Aorta (tissue), 5 donors: ENCODE results near the gene RANBP3L. TPM values are rescaled to one million over a fixed set of nuclear protein-coding genes. Genes with fewer than 3 reads are reported as not detected.

Experiments used
- ATAC-seq: fragments of 200-7000 bp; cut with Tn5 transposase; one replicate; pipeline ENCODE4 v1.9.1; 2022; ENCODE audit warnings: moderate library complexity; ENCODE audit not compliant: low FRiP score
- DNase-seq, 2 donors: peaks; one replicate each; pipeline ENCODE4 v3.0.0-alpha.2; 2020
- H3K27ac ChIP-seq, 2 donors: one replicate each; pipeline ENCODE4 v1.5.1; 2013; ENCODE audit warnings: low read length in 2 of 2, mild to moderate bottlenecking in 2 of 2, moderate library complexity in 2 of 2, control low read depth in 1 of 2, inconsistent platforms in 1 of 2, low read depth in 1 of 2
- H3K27me3 ChIP-seq, 2 donors: one replicate each; pipeline ENCODE4 v1.6.1; 2013; ENCODE audit warnings: control low read depth in 1 of 2, low read length in 1 of 2, mild to moderate bottlenecking in 1 of 2, moderate library complexity in 1 of 2; ENCODE audit not compliant: insufficient read depth in 2 of 2, control insufficient read depth in 1 of 2
- H3K36me3 ChIP-seq, 2 donors: one replicate each; pipeline ENCODE4 v1.6.1; 2013; ENCODE audit warnings: control low read depth in 1 of 2, low read length in 1 of 2, mild to moderate bottlenecking in 1 of 2; ENCODE audit not compliant: insufficient read depth in 2 of 2, control insufficient read depth in 1 of 2
- H3K4me1 ChIP-seq, 2 donors: one replicate each; pipeline ENCODE4 v1.6.1; 2013; ENCODE audit warnings: low read length in 2 of 2, control low read depth in 1 of 2, mild to moderate bottlenecking in 1 of 2, moderate library complexity in 1 of 2; ENCODE audit not compliant: insufficient read depth in 2 of 2, control insufficient read depth in 1 of 2
- H3K4me3 ChIP-seq, 2 donors: one replicate each; pipeline ENCODE4 v1.5.1; 2013; ENCODE audit warnings: low read length in 2 of 2, control low read depth in 1 of 2, mild to moderate bottlenecking in 1 of 2
- H3K9me3 ChIP-seq: one replicate; pipeline ENCODE4 v1.6.1; 2013; ENCODE audit warnings: mild to moderate bottlenecking, low read length; ENCODE audit not compliant: control insufficient read depth
- WGBS, 2 donors: extraction: QIAGEN DNeasy Blood & Tissue Kit; methylation state at CpG; one replicate each; pipeline ENCODE4 v1.1.7; 2013; 5-methylcytosine and 5-hydroxymethylcytosine counted together
- intact Hi-C, 2 donors: fragments of 100-400 bp; cut with DNase I; formaldehyde crosslinking; loops; one replicate each; pipeline versions ENCODE4 v1.14.2 to v1.15.0; 2022
- polyA plus RNA-seq, 2 donors: library from polyadenylated mRNA; stranded (reverse); fragments of 200-250 nt; gene quantifications; one replicate each; pipeline ENCODE4 v1.2.3, GENCODE V29; 2013
- total RNA-seq, 2 donors: library from RNA; stranded (reverse); fragmentation: NEBNext Ultra II Directional; extraction: Animal tissue kit (Norgen Biotek cat#: 25700); gene quantifications; one replicate each; pipeline ENCODE4 v1.2.1, GENCODE V29; 2021
- donor health status: healthy with polysubstance abuse.
- donor health status: Bipolar disorder and iron deficiency.
- donor health status: DM: no; HTN: no; CAD: no.
- donor health status: DM: no; HTN: no; CAD: no.
- donor health status: DM: yes; HTN: yes; CAD: no.

RANBP3L gene
- total and polyA plus RNA-seq, 4 donors: 4.5 to 8.1 (median 5.6) TPM

DNA sequence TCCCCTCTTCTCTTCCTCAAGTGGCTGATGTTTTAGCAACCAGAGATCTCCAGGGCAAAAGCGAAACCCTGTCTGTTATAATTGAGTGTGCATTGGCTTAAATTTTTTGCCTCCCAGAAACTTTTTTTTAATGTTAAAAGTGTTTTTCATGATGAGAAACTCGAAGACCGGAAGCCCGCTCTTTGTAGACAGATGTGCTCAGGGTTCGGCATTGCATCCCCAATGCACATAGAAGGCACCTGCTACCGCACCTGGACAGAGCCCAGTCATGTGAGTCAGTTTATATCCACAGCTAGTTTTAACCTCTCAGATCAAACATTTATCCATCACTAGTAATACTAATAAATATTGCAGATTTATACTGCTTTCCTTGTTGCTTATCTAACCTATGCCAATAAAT lies 40.5 kb downstream of the RANBP3L start:
- Histone ChIP-seq H3K27ac (no peak overlapping the region), H3K36me3 (peaks cover 2 to 3% of the 10 kb centered on the region in 2 donors), H3K27me3 (no peaks in the 10 kb centered on the region), H3K4me3 (no peak overlapping the region), H3K4me1 (no peaks in the 10 kb centered on the region), H3K9me3 (no peaks in the 10 kb centered on the region)
- intact Hi-C loops: loop anchor here in 1 of 2 donors (10.0 kb wide), 2 partner anchors 144 to 244 kb away; no protein-coding TSS in a partner anchor
- DNase-seq: no peak
- WGBS, 2 donors: 86% methylated on average over 6 of the region's 6 CpGs
- ATAC-seq: no peak

GRCh38 chr5:36253575-36253974 lies 48.1 kb downstream of the RANBP3L start:
- Histone ChIP-seq H3K9me3 (no peaks in the 10 kb centered on the region), H3K27ac (no peak overlapping the region), H3K4me3 (no peak overlapping the region), H3K4me1 (peaks cover 0 to 2% of the 10 kb centered on the region in 2 donors), H3K27me3 (no peaks in the 10 kb centered on the region), H3K36me3 (no peaks in the 10 kb centered on the region)
- 62 to 69% methylated on average over 4 of the region's 4 CpGs for WGBS, 2 donors
- ATAC-seq: no peak
- no peak for DNase-seq
- intact Hi-C loops: loop anchor here in 1 of 2 donors (10.0 kb wide), 1 partner anchor 621 kb away; the partner anchor contains the start of gene NIPBL

- ATAC-seq: peak; percentile 85
- DNase-seq: no peak
- Histone ChIP-seq H3K4me1 (peaks cover 0 to 2% of the 10 kb centered on the region in 2 donors), H3K27me3 (no peaks in the 10 kb centered on the region), H3K9me3 (no peaks in the 10 kb centered on the region), H3K27ac (no peak overlapping the region), H3K36me3 (no peaks in the 10 kb centered on the region), H3K4me3 (no peak overlapping the region)
- 22 to 28% methylated on average over 3 of the region's 3 CpGs for WGBS, 2 donors
- intact Hi-C loops: loop anchor here in 1 of 2 donors (10.0 kb wide), 1 partner anchor 622 kb away; the partner anchor contains the start of gene NIPBL
These were observed 48.9 kb downstream of the RANBP3L start for GRCh38 chr5:36252722-36253365.

GRCh38 chr5:36251218-36251617 lies 50.5 kb downstream of the RANBP3L start:
- Histone ChIP-seq H3K4me3 (no peak overlapping the region), H3K36me3 (no peaks in the 10 kb centered on the region), H3K27me3 (no peaks in the 10 kb centered on the region), H3K9me3 (no peaks in the 10 kb centered on the region), H3K4me1 (peaks cover 0 to 2% of the 10 kb centered on the region in 2 donors), H3K27ac (no peak overlapping the region)
- 42 to 49% methylated on average over 3 of the region's 3 CpGs for WGBS, 2 donors
- intact Hi-C loops: loop anchor here in 1 of 2 donors (10.0 kb wide), 1 partner anchor 624 kb away; the partner anchor contains the start of gene NIPBL
- DNase-seq: no peak
- no peak for ATAC-seq

DNA sequence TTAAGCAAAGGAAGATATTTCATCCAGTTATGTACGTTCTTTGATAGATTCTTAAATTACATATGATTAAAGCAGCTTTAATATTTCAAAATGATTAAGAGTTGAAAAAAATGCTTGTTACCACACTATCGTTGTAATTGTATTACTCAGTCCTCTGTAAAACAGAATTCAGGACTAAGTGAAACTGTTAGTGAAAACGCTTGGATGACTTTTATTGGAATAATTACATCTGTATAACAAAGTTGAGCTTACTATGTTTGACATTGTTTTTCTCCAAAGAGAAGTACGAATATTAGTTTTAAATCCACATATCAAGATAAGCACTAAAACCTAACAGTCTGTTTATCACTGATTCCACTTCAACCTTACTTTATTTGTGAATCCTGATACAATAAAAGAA lies 51.3 kb downstream of the RANBP3L start:
- H3K4me1 ChIP-seq: peaks cover 0 to 2% of the 10 kb centered on the region in 2 donors
- H3K4me3 ChIP-seq: no peak overlapping the region
- H3K9me3 ChIP-seq: no peaks in the 10 kb centered on the region
- WGBS, 2 donors: 72 to 79% methylated on average over 4 of the region's 4 CpGs
- no peaks in the 10 kb centered on the region for H3K36me3 ChIP-seq
- ATAC-seq: no peak
- no peaks in the 10 kb centered on the region for H3K27me3 ChIP-seq
- no peak overlapping the region for H3K27ac ChIP-seq
- no peak for DNase-seq
- intact Hi-C loops: loop anchor here in 1 of 2 donors (10.0 kb wide), 1 partner anchor 624 kb away; the partner anchor contains the start of gene NIPBL

DNA sequence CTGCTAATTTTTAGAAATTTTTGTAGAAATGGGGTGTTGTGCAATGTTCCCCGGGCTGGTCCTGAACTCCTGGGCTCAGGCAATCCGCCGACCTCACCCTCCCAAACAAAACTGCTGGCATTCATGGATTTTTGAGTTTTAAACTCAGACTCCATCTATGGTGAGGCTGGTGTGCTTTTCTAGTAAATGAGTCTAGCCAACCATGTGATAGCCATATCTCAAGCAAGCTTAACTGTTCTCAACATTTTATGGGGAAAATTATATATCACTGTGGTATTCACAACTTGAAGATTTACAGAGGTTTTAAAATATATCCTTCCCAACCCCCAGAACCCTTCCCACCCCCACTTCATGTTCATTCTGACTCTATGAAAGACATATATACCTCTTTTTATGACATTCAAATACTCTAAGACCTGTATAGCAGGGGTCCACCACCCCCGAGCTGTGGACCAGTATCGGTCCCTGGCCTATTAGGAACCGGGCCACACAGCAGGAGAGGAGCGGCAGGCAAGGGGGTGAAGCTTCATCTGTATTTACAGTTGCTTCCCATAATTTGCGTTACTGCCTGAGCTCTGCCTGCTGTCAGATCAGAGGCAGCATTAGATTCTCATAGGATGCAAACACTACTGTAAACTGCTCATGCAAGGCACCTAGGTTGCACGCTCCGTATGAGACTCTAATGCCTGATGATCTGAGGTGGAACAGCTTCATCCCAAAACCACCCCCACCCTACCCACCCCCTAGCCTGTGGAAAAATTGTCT lies 55.5 kb downstream of the RANBP3L start:
- intact Hi-C loops: loop anchor here (10.0 kb wide), 2 partner anchors 59 to 449 kb away; partner anchors contain the start of gene RANBP3L (in 1 of the 2)
- ATAC-seq: no peak
- no peak overlapping the region for H3K4me3 ChIP-seq
- DNase-seq: no peak
- H3K27me3 ChIP-seq: no peaks in the 10 kb centered on the region
- no peaks in the 10 kb centered on the region for H3K4me1 ChIP-seq
- no peak overlapping the region for H3K27ac ChIP-seq
- WGBS, 2 donors: 94 to 95% methylated on average over 10 of the region's 10 CpGs
- H3K36me3 ChIP-seq: no peaks in the 10 kb centered on the region
- H3K9me3 ChIP-seq: no peaks in the 10 kb centered on the region

GRCh38 chr5:36244076-36244475 lies 57.6 kb downstream of the RANBP3L start:
- Histone ChIP-seq H3K27me3 (no peaks in the 10 kb centered on the region), H3K4me3 (no peak overlapping the region), H3K27ac (no peak overlapping the region), H3K9me3 (no peaks in the 10 kb centered on the region), H3K36me3 (no peaks in the 10 kb centered on the region), H3K4me1 (peaks cover 0 to 5% of the 10 kb centered on the region in 2 donors)
- DNase-seq (no peak), ATAC-seq (no peak)
- WGBS, 2 donors: 87 to 95% methylated on average over 3 of the region's 3 CpGs
- intact Hi-C loops: loop anchor here (10.0 kb wide), 2 partner anchors 61 to 451 kb away; partner anchors contain the start of gene RANBP3L (in 1 of the 2)

DNA sequence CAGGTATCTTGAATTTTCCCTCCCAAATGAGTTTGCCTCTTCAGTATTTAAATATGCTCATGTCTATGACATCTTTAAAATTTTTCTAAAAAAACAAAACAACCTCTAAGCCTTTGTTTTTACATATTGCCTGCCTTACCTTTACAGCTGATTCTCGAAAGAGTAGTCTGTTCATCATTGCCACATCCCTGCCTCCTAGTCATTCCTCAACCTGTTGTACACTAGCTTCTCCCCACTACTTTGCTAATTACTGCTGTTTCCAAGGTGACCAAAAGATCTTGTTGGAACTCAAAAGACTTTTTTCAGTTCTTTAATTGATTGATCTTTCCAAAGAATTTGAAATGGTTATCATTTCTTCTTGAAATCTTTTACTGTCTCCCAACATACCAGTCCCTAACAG lies 58.0 kb downstream of the RANBP3L start:
- intact Hi-C loops: loop anchor here (10.0 kb wide), 2 partner anchors 61 to 451 kb away; partner anchors contain the start of gene RANBP3L (in 1 of the 2)
- no peak overlapping the region for H3K27ac ChIP-seq
- no peak overlapping the region for H3K4me3 ChIP-seq
- DNase-seq (no peak), ATAC-seq (no peak)
- no peaks in the 10 kb centered on the region for H3K9me3 ChIP-seq
- WGBS, 2 donors: 91 to 93% methylated on average over 1 of the region's 1 CpG
- H3K27me3 ChIP-seq: no peaks in the 10 kb centered on the region
- no peaks in the 10 kb centered on the region for H3K36me3 ChIP-seq
- H3K4me1 ChIP-seq: peaks cover 0 to 5% of the 10 kb centered on the region in 2 donors
